ENCODE data around the gene WDR93.

GRCh38 chr15:89756897-89757296 is 66.3 kb downstream of the WDR93 start:
- no peak for TF ChIP-seq POLR2A (IDR thresholded peaks at IDR 0.05)
- TF ChIP-seq CTCF (IDR thresholded peaks at IDR 0.05), result no peak

All from uterus (tissue), 2 donors.